B cell (primary cell): Measurements from ENCODE around the gene STAM2. TPM values are rescaled to one million over a fixed set of nuclear protein-coding genes. Genes with fewer than 3 reads are reported as not detected.

Experiments used
- ATAC-seq: fragments of 200-7000 bp; cut with Tn5 transposase; one replicate; pipeline ENCODE4 v1.10.0; 2021; ENCODE audit warnings: low read depth, mild to moderate bottlenecking, moderate number of reproducible peaks, moderate library complexity
- CTCF ChIA-PET: fragments of 350-600 bp; sonication (Branson Sonifier 250); formaldehyde crosslinking; loops from one replicate; lab custom pipeline; 2021; ENCODE audit warnings: antibody characterized with exemption, inconsistent platforms; lab: Charles Lee
- POLR2A ChIA-PET: fragments of 350-600 bp; sonication (Branson Sonifier 250); formaldehyde crosslinking; loops from one replicate; lab custom pipeline; 2021; ENCODE audit warnings: antibody characterized with exemption; lab: Charles Lee
- DNase-seq: peaks from one replicate; pipeline ENCODE4 v3.0.0; 2013
- H2AFZ ChIP-seq: 2 replicates; pipeline ENCODE4 v1.6.1; 2012; ENCODE audit warnings: mild to moderate bottlenecking, low read depth, low read length; ENCODE audit not compliant: insufficient read depth, poor library complexity, severe bottlenecking
- H3K27ac ChIP-seq, 2 donors: 1 replicate in 1 of 2; 2 replicates in 1 of 2; pipeline ENCODE4 v1.5.1; 2012 to 2013; ENCODE audit warnings: low read length in 2 of 2, mild to moderate bottlenecking in 2 of 2, moderate library complexity in 1 of 2
- H3K27me3 ChIP-seq, 4 experiments: fragments of 200-600 bp in 1 of 4; sonication (generic) in 1 of 4; replicated peaks in 1 of 4; 1 replicate in 2 of 4; 2 replicates in 2 of 4; pipeline versions ENCODE4 v1.6.1 to v1.7.0; 2013 to 2016; ENCODE audit warnings: low read length in 3 of 4, mild to moderate bottlenecking in 2 of 4, mixed read lengths in 1 of 4, moderate library complexity in 1 of 4; ENCODE audit not compliant: insufficient read depth in 4 of 4, control insufficient read depth in 3 of 4; ENCODE audit errors: control extremely low read depth in 1 of 4
- H3K36me3 ChIP-seq, 2 experiments: replicated peaks in 1 of 2; 1 replicate in 1 of 2; 2 replicates in 1 of 2; pipeline versions ENCODE4 v1.6.1 to v1.7.1; 2013; ENCODE audit warnings: low read length in 1 of 2; ENCODE audit not compliant: insufficient read depth in 2 of 2, control insufficient read depth in 1 of 2; ENCODE audit errors: control extremely low read depth in 1 of 2, extremely low read depth in 1 of 2
- H3K4me1 ChIP-seq, 2 donors: fragments of 200-600 bp in 1 of 2; sonication (generic) in 1 of 2; 1 replicate in 1 of 2; 2 replicates in 1 of 2; pipeline versions ENCODE4 v1.5.1 to v1.6.1; 2013 to 2017; ENCODE audit warnings: low read length in 2 of 2; ENCODE audit not compliant: control insufficient read depth in 2 of 2, insufficient read depth in 2 of 2
- H3K4me2 ChIP-seq: replicated peaks from 2 replicates; pipeline ENCODE3; 2012; ENCODE audit warnings: mild to moderate bottlenecking, low read depth, low read length; ENCODE audit not compliant: poor library complexity, severe bottlenecking
- H3K4me3 ChIP-seq, 5 experiments: fragments of 200-600 bp in 1 of 5; sonication (generic) in 1 of 5; 1 replicate in 3 of 5; 2 replicates in 2 of 5; pipeline versions ENCODE4 v1.5.1 to v1.7.0; 2011 to 2016; ENCODE audit warnings: low read length in 4 of 5, mild to moderate bottlenecking in 4 of 5, low read depth in 2 of 5, control low read depth in 1 of 5, moderate library complexity in 1 of 5; ENCODE audit not compliant: insufficient read depth in 1 of 5; ENCODE audit errors: control extremely low read depth in 1 of 5, extremely low read depth in 1 of 5
- H3K79me2 ChIP-seq: fragments of 200-600 bp; sonication (generic); one replicate; pipeline ENCODE4 v1.6.0; 2016; ENCODE audit warnings: low read length; ENCODE audit not compliant: control insufficient read depth, insufficient read depth
- H3K9ac ChIP-seq: fragments of 200-600 bp; sonication (generic); 2 replicates; pipeline ENCODE4 v1.6.1; 2017; ENCODE audit warnings: mild to moderate bottlenecking, low read length, moderate library complexity
- H3K9me3 ChIP-seq, 3 donors: one replicate each; pipeline versions ENCODE4 v1.6.1 to v1.7.1; 2013; ENCODE audit warnings: low read length in 2 of 3; ENCODE audit not compliant: control insufficient read depth in 2 of 3, insufficient read depth in 1 of 3; ENCODE audit errors: control extremely low read depth in 1 of 3
- H4K20me1 ChIP-seq: 2 replicates; pipeline ENCODE4 v1.6.0; 2012; ENCODE audit warnings: mild to moderate bottlenecking, low read length; ENCODE audit not compliant: insufficient read depth, control insufficient read depth, poor library complexity, severe bottlenecking
- H3K27ac Mint-ChIP-seq: one replicate; pipeline ENCODE4 v1.8.0; 2021; ENCODE audit warnings: mixed read lengths
- H3K27me3 Mint-ChIP-seq: one replicate; pipeline ENCODE4 v1.8.0; 2021; ENCODE audit warnings: mixed read lengths
- H3K4me1 Mint-ChIP-seq: one replicate; pipeline ENCODE4 v1.8.0; 2021; ENCODE audit warnings: mixed read lengths
- H3K4me3 Mint-ChIP-seq: one replicate; pipeline ENCODE4 v1.8.0; 2021; ENCODE audit warnings: mixed read lengths
- H3K9me3 Mint-ChIP-seq: one replicate; pipeline ENCODE4 v1.8.0; 2022; ENCODE audit warnings: mixed read lengths; ENCODE audit not compliant: insufficient read depth
- CTCF ChIP-seq: fragments of 200-600 bp; IDR thresholded peaks from one replicate; pipeline ENCODE4 v1.8.0; 2022; ENCODE audit warnings: antibody characterized with exemption, mild to moderate bottlenecking
- EZH2 ChIP-seq: IDR thresholded peaks from 2 replicates; pipeline ENCODE4 v1.6.1; 2012; ENCODE audit warnings: borderline replicate concordance, low read depth, mild to moderate bottlenecking, moderate library complexity, low read length; ENCODE audit not compliant: insufficient read depth, poor library complexity, severe bottlenecking
- WGBS: methylation state at CpG from one replicate; pipeline ENCODE4 v1.1.5; 2013; ENCODE audit warnings: missing lambda C conversion rate; ENCODE audit not compliant: insufficient coverage; 5-methylcytosine and 5-hydroxymethylcytosine counted together
- intact Hi-C: fragments of 100-400 bp; cut with micrococcal nuclease; formaldehyde crosslinking; loops from one replicate; pipeline ENCODE4 v1.10.0; 2022
- polyA plus RNA-seq: library from polyadenylated mRNA; depleted of rRNA; stranded (reverse); fragments of >200 nt; gene quantifications from 2 replicates; pipeline ENCODE4 v1.2.3, GENCODE V29; 2012
- total RNA-seq, 2 donors: library from RNA; stranded (reverse); fragments of 120-200 nt in 1 of 2; gene quantifications; 1 replicate in 1 of 2; 2 replicates in 1 of 2; pipeline versions ENCODE4 v1.2.3 to v1.2.4, GENCODE V29; 2013 to 2022

The STAM2 gene
- total and polyA plus RNA-seq, 2 donors (not counting 1 experiment from before 2014, with no cell fraction given): 5.7 to 30.2 TPM

GRCh38 chr2:152086231-152086630 lies 89.3 kb downstream of the STAM2 start:
- Histone ChIP-seq H3K36me3 (no peaks in the 10 kb centered on the region), H3K27ac (no peak overlapping the region), H3K79me2 (no peaks in the 10 kb centered on the region), H3K9me3 (no peaks in the 10 kb centered on the region), H3K9ac (no peak overlapping the region), H3K27me3 (no peaks in the 10 kb centered on the region), H3K4me1 (no peaks in the 10 kb centered on the region), H2AFZ (no peak overlapping the region), H4K20me1 (no peaks in the 10 kb centered on the region), H3K4me3 (no peak overlapping the region), H3K4me2 (no peak overlapping the region)
- POLR2A ChIA-PET: no interaction called here
- no peaks in the 10 kb centered on the region for H3K27me3 Mint-ChIP-seq
- TF ChIP-seq EZH2: no peak
- no peak for TF ChIP-seq CTCF
- ATAC-seq (no peak), DNase-seq (no peak)
- WGBS: no CpG with 5 or more reads among the region's 2 CpGs
- CTCF ChIA-PET: no interaction called here
- no peaks in the 10 kb centered on the region for H3K4me1 Mint-ChIP-seq
- H3K27ac Mint-ChIP-seq: no peak overlapping the region
- intact Hi-C loops: no loop called here
- no peak overlapping the region for H3K4me3 Mint-ChIP-seq
- H3K9me3 Mint-ChIP-seq: no peaks in the 10 kb centered on the region

GRCh38 chr2:152084076-152084475 lies 91.5 kb downstream of the STAM2 start:
- Histone ChIP-seq H3K79me2 (no peaks in the 10 kb centered on the region), H3K4me2 (no peak overlapping the region), H4K20me1 (no peaks in the 10 kb centered on the region), H3K4me1 (no peaks in the 10 kb centered on the region), H2AFZ (no peak overlapping the region), H3K4me3 (no peak overlapping the region), H3K27ac (no peak overlapping the region), H3K36me3 (no peaks in the 10 kb centered on the region), H3K9me3 (no peaks in the 10 kb centered on the region), H3K9ac (no peak overlapping the region), H3K27me3 (no peaks in the 10 kb centered on the region)
- 91% methylated on average over 6 of the region's 6 CpGs for whole genome bisulfite sequencing
- Mint-ChIP-seq H3K4me3 (no peak overlapping the region), H3K4me1 (no peaks in the 10 kb centered on the region), H3K27ac (no peak overlapping the region), H3K9me3 (no peaks in the 10 kb centered on the region), H3K27me3 (no peaks in the 10 kb centered on the region)
- TF ChIP-seq EZH2: no peak
- no peak for TF ChIP-seq CTCF
- CTCF ChIA-PET: no interaction called here
- ATAC-seq (no peak), DNase-seq (no peak)
- POLR2A ChIA-PET: no interaction called here
- intact Hi-C loops: no loop called here
